Left ventricle myocardium inferior (tissue), 1 donor: Measurements from ENCODE around the gene NFKBIL1. TPM values are rescaled to one million over a fixed set of nuclear protein-coding genes. Genes with fewer than 3 reads are reported as not detected.

Experiments used
- DNase-seq: peaks from one replicate; pipeline ENCODE4 v3.0.0-alpha.2; 2020
- H3K27ac ChIP-seq: fragments of 200-600 bp; replicated peaks from 2 replicates; pipeline ENCODE4 v1.8.0; 2021
- H3K27me3 ChIP-seq: fragments of 200-600 bp; 2 replicates; pipeline ENCODE4 v1.8.0; 2021; ENCODE audit warnings: low read depth
- H3K36me3 ChIP-seq: fragments of 200-600 bp; 2 replicates; pipeline ENCODE4 v1.8.0; 2021
- H3K4me1 ChIP-seq: fragments of 200-600 bp; 2 replicates; pipeline ENCODE4 v1.8.0; 2021
- H3K4me3 ChIP-seq: fragments of 200-600 bp; 2 replicates; pipeline ENCODE4 v1.8.0; 2021; ENCODE audit warnings: mild to moderate bottlenecking, moderate library complexity
- H3K9me3 ChIP-seq: fragments of 200-600 bp; replicated peaks from 2 replicates; pipeline ENCODE4 v1.8.0; 2021
- intact Hi-C: fragments of 100-400 bp; cut with micrococcal nuclease; formaldehyde crosslinking; loops from one replicate; pipeline ENCODE4 v1.11.0; 2022
- total RNA-seq: library from RNA; stranded (reverse); fragmentation: NEBNext Ultra II Directional; extraction: Animal tissue kit (Norgen Biotek cat#: 25700); gene quantifications from one replicate; pipeline ENCODE4 v1.2.1, GENCODE V29; 2021
- TF ChIP-seq, protein P1 (sequence below): fragments of 200-600 bp; IDR thresholded peaks from 2 replicates; pipeline ENCODE4 v1.8.0; 2021; ENCODE audit warnings: antibody characterized with exemption, mild to moderate bottlenecking, borderline replicate concordance
- donor health status: DM: no; HTN: yes; CAD: no; lungs with severe emphysema.

Gene NFKBIL1
- total RNA-seq, 1 donor from 2014 or later: 11.5 TPM

DNA sequence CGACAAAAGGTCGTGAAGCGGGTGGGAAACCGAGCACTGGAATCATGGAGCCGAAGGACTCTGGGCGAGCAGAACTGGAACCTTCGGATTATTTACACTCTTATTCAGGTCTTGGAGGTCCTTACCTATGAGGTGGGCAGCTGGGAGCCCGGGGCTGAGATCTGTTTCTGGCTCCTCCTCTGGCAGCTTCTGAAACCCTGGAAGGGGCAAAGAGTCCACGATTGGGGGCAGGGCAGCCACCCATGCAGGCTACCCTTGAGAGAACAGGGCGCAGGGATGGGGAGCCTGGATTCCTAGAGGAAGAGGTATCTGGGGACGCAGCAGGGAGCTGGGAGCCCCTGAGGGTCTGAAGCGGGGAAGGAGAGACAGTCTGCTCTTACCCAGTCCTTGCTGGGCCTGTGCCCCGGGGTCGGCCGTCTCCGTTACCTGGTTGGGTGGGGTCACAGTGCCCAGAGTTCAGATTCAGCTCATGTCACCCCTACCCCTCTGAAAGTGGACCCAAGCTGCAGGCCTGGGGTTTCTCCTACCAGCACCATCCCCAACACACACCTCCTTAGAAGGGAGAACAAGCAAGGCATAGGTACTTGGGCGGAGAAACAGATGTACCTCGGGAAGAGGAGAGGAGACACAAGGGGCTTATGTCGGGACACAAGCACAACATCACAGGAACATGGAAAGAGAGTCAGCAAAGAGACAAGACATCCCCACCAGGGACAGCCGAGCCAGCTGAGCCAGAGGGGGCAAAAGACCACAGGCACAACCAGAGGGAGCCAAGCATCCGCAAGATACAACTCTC is 34.2 kb downstream of the NFKBIL1 start:
- no peak for DNase-seq
- H3K4me1 ChIP-seq: peaks cover 39% of the 10 kb centered on the region

DNA sequence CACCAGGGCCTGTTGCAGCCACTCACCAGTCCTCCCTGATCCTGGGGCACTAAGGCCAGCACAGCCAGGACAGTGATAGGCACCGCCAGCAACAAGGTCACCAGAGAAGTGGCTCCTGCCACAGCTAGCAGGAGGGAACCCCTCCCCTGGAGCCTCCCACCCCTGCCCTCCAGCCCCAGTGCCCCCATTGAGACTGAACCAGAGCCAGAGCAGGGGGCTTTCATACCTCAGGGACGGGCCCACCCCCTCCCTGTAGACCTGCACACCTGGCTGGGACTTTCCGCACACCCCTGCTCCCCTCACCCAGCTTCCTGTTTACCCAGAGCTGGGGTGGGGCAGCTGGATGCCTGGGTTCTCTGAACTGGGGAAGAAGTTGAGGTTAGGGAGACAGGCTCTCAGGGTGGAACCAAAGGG is 34.8 kb downstream of the NFKBIL1 start, which contains the start of gene LTB:
Gene LTB, minus strand, starts transcription at position 195 of the 414 bp plus-strand sequence. Its CDS starts 7 bp downstream, at position 188.
- H3K9me3 ChIP-seq: no peaks in the 10 kb centered on the region
- intact Hi-C loops: no loop called here
- TF ChIP-seq, protein P1, sequence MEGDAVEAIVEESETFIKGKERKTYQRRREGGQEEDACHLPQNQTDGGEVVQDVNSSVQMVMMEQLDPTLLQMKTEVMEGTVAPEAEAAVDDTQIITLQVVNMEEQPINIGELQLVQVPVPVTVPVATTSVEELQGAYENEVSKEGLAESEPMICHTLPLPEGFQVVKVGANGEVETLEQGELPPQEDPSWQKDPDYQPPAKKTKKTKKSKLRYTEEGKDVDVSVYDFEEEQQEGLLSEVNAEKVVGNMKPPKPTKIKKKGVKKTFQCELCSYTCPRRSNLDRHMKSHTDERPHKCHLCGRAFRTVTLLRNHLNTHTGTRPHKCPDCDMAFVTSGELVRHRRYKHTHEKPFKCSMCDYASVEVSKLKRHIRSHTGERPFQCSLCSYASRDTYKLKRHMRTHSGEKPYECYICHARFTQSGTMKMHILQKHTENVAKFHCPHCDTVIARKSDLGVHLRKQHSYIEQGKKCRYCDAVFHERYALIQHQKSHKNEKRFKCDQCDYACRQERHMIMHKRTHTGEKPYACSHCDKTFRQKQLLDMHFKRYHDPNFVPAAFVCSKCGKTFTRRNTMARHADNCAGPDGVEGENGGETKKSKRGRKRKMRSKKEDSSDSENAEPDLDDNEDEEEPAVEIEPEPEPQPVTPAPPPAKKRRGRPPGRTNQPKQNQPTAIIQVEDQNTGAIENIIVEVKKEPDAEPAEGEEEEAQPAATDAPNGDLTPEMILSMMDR: no peak

More for the DNA sequence above, 34.2 kb downstream of the NFKBIL1 start:
- intact Hi-C loops: no loop called here
- H3K4me3 ChIP-seq: peak overlapping the region; percentile 86
- no peaks in the 10 kb centered on the region for H3K36me3 ChIP-seq
- H3K27me3 ChIP-seq: no peaks in the 10 kb centered on the region
- TF ChIP-seq, protein P1: no peak
- H3K9me3 ChIP-seq: no peaks in the 10 kb centered on the region
- peak overlapping the region; percentile 90 for H3K27ac ChIP-seq

DNA sequence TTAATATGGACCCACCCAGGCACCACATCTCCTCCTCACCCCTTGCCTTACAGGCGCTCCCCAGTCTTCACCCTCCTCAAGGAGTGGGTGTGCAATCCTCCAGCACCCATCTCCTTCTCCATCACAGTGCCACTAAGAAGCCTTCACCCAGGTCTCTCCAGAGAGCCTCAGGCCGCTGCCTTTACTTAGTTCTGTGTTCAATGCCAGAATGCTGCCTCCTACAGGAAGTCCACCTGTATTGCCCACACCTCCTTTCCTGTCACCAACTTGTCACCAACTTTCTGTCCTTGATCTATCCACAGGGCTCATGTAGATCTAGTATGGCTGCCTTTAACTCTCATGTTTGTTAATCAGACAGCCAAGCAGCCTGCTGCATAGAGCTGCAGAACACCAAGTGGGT is 38.1 kb downstream of the NFKBIL1 start:
- Histone ChIP-seq H3K4me3 (no peak overlapping the region), H3K9me3 (no peaks in the 10 kb centered on the region), H3K27ac (peak overlapping the region; percentile 53), H3K27me3 (no peaks in the 10 kb centered on the region), H3K4me1 (peaks cover 27% of the 10 kb centered on the region), H3K36me3 (no peaks in the 10 kb centered on the region)
- intact Hi-C loops: no loop called here
- no peak for DNase-seq
- TF ChIP-seq, protein P1: no peak

More for the DNA sequence above, 34.8 kb downstream of the NFKBIL1 start, which contains the start of gene LTB:
- Histone ChIP-seq H3K27ac (peak within 1 kb of the TSS; percentile 90), H3K4me1 (peaks cover 33% of the 10 kb centered on the region), H3K4me3 (peak within 1 kb of the TSS; percentile 86), H3K36me3 (no peaks in the 10 kb centered on the region), H3K27me3 (no peaks in the 10 kb centered on the region)
- no peak for DNase-seq

DNA sequence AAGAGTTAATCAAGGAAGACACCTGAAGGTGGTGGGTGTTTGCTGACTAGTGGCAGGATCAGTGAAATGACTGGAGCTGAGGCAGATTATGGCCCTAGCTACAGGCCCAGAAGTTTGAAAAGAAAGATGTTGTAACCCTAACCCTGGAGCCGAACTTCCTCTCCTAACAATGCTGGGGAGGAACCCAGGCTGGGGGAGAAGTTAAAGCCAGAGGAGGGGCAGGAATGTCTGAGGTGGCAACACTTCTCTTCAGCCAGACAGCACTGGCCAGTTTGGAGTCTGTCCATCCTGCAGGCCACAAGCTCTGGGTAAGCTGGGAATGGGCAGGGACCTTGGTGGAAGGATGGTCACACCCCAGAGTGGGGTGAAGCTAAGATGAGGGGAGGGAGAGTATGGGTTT is 38.6 kb downstream of the NFKBIL1 start, which contains the start of gene LST1:
Gene LST1, plus strand, starts transcription at position 270 of the 400 bp plus-strand sequence. CDS start 1,023 bp downstream, outside the sequence.
- TF ChIP-seq, protein P1: no peak
- H3K27me3 ChIP-seq: no peaks in the 10 kb centered on the region
- H3K4me3 ChIP-seq: peak within 1 kb of the TSS; percentile 29
- H3K36me3 ChIP-seq: no peaks in the 10 kb centered on the region
- H3K27ac ChIP-seq: peak within 1 kb of the TSS; percentile 53
- DNase-seq: no peak
- no peaks in the 10 kb centered on the region for H3K9me3 ChIP-seq
- intact Hi-C loops: no loop called here
- peaks cover 23% of the 10 kb centered on the region for H3K4me1 ChIP-seq

DNA sequence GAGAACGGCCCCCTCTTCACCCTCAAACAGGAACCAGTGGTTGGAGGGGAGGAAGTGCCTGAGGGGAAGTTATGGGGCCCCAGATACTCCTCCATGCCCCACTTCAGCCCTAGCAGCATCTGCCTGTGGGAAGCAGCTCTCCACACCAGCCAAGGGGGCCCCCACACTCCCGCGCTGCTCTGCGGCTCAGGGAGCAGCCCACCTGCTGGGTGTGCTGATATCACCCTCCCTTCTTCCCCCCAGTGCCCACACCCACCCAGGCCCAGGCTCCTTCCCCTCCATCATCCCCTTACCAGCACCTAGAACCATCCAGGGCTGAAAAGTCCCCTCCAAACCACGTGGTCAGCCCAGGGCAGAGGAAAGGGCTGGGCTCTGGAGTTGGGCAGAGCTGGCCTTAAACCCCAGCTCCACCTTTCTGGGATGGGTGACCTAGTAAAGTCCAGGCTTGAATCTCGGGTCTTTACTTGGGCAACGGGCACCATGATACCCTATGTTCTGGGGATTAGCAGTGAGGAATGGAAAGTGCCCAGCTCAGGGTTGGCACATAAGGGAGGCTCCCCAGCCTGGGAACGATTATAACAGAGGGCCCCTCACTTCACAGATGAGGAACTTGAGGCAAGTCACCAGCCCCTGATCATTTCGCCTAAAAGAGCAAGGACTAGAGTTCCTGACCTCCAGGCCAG is 39.3 kb downstream of the NFKBIL1 start:
- peaks cover 16% of the 10 kb centered on the region for H3K4me1 ChIP-seq
- no peak for DNase-seq
- intact Hi-C loops: no loop called here
- H3K27me3 ChIP-seq: no peaks in the 10 kb centered on the region
- peak overlapping the region; percentile 29 for H3K4me3 ChIP-seq
- H3K36me3 ChIP-seq: no peaks in the 10 kb centered on the region
- peak overlapping the region; percentile 49 for H3K27ac ChIP-seq
- H3K9me3 ChIP-seq: no peaks in the 10 kb centered on the region
- TF ChIP-seq, protein P1: no peak
